ENCODE measurements around the gene FAM200B.
"Not testable (repeated sequence)": the region's sequence is repeated elsewhere in the genome, so short reads cannot be mapped to it uniquely, and the experiment has no call there.

- TF ChIP-seq CTCF (IDR thresholded peaks at IDR 0.05; ENCODE audit: low read depth, low read length, poor library complexity, severe bottlenecking); EZH2phosphoT487 (IDR thresholded peaks at IDR 0.05; ENCODE audit: borderline replicate concordance, low read length): not testable (repeated sequence)
Observed at GRCh38 chr4:15733061-15733460, 51.4 kb downstream of the FAM200B start.
